Measurements from ENCODE around the gene YAE1.

GRCh38 chr7:39616138-39616537 is 49.9 kb downstream of the YAE1 start:
- TF ChIP-seq, protein P1, sequence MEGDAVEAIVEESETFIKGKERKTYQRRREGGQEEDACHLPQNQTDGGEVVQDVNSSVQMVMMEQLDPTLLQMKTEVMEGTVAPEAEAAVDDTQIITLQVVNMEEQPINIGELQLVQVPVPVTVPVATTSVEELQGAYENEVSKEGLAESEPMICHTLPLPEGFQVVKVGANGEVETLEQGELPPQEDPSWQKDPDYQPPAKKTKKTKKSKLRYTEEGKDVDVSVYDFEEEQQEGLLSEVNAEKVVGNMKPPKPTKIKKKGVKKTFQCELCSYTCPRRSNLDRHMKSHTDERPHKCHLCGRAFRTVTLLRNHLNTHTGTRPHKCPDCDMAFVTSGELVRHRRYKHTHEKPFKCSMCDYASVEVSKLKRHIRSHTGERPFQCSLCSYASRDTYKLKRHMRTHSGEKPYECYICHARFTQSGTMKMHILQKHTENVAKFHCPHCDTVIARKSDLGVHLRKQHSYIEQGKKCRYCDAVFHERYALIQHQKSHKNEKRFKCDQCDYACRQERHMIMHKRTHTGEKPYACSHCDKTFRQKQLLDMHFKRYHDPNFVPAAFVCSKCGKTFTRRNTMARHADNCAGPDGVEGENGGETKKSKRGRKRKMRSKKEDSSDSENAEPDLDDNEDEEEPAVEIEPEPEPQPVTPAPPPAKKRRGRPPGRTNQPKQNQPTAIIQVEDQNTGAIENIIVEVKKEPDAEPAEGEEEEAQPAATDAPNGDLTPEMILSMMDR (IDR thresholded peaks at IDR 0.05) = no peak
- TF ChIP-seq POLR2A (IDR thresholded peaks at IDR 0.05) = no peak
